Calu3 (cell line): ENCODE results near the gene EPB41L3. TPM values are rescaled to one million over a fixed set of nuclear protein-coding genes. Genes with fewer than 3 reads are reported as not detected.

ENCODE experiments used
- BruUV-seq: library from RNA; stranded (reverse); fragments of 400-500 nt; replicated peaks from 2 replicates; lab custom pipeline; 2021; lab: Mats Ljungman, UMichigan
- CTCF ChIA-PET: fragments of 300-600 bp; sonication (Branson Sonifier 250); formaldehyde crosslinking; loops from one replicate; lab custom pipeline; 2022; ENCODE audit warnings: antibody characterized with exemption; lab: Charles Lee
- DNase-seq: peaks from one replicate; pipeline ENCODE4 v3.0.0; 2022
- H3K27ac Mint-ChIP-seq: one replicate; pipeline ENCODE4 v1.8.0; 2022; ENCODE audit warnings: mixed read lengths; ENCODE audit not compliant: unreplicated experiment
- H3K27me3 Mint-ChIP-seq: one replicate; pipeline ENCODE4 v1.8.0; 2022; ENCODE audit warnings: mixed read lengths; ENCODE audit not compliant: unreplicated experiment
- H3K36me3 Mint-ChIP-seq: one replicate; pipeline ENCODE4 v1.8.0; 2022; ENCODE audit warnings: mild to moderate bottlenecking, moderate library complexity, mixed read lengths; ENCODE audit not compliant: insufficient read depth, unreplicated experiment
- H3K4me1 Mint-ChIP-seq: one replicate; pipeline ENCODE4 v1.8.0; 2022; ENCODE audit warnings: mild to moderate bottlenecking, low read depth, mixed read lengths; ENCODE audit not compliant: unreplicated experiment
- H3K4me3 Mint-ChIP-seq: one replicate; pipeline ENCODE4 v1.8.0; 2022; ENCODE audit warnings: mild to moderate bottlenecking, low read depth, moderate library complexity, mixed read lengths; ENCODE audit not compliant: unreplicated experiment
- H3K9me3 Mint-ChIP-seq: one replicate; pipeline ENCODE4 v1.8.0; 2022; ENCODE audit warnings: low read depth, mixed read lengths; ENCODE audit not compliant: unreplicated experiment
- intact Hi-C: fragments of 100-400 bp; cut with micrococcal nuclease; formaldehyde crosslinking; loops from one replicate; pipeline ENCODE4 v1.10.0; 2022; ENCODE audit not compliant: unreplicated experiment
- total RNA-seq: library from RNA; stranded (reverse); gene quantifications from 2 replicates; pipeline ENCODE4 v1.2.3, GENCODE V29; 2022
- TF ChIP-seq, protein P1 (sequence below): fragments of 200-600 bp; IDR thresholded peaks from one replicate; pipeline ENCODE4 v1.8.0; 2022; ENCODE audit warnings: antibody characterized with exemption; ENCODE audit not compliant: unreplicated experiment

Gene EPB41L3
- total RNA-seq, 1 experiment from 2014 or later = not detected

GRCh38 chr18:5447442-5447841, 96.4 kb downstream of the EPB41L3 start:
- intact Hi-C loops = no loop called here
- no peak overlapping the region for H3K27ac Mint-ChIP-seq
- CTCF ChIA-PET = no interaction called here

GRCh38 chr18:5444847-5445246, 99.0 kb downstream of the EPB41L3 start:
- no peaks in the 10 kb centered on the region for H3K4me1 Mint-ChIP-seq
- DNase-seq = no peak
- no peak overlapping the region for H3K27ac Mint-ChIP-seq
- BruUV-seq = no TSS peak
- no peaks in the 10 kb centered on the region for H3K9me3 Mint-ChIP-seq
- H3K4me3 Mint-ChIP-seq = no peak overlapping the region
- TF ChIP-seq, protein P1, sequence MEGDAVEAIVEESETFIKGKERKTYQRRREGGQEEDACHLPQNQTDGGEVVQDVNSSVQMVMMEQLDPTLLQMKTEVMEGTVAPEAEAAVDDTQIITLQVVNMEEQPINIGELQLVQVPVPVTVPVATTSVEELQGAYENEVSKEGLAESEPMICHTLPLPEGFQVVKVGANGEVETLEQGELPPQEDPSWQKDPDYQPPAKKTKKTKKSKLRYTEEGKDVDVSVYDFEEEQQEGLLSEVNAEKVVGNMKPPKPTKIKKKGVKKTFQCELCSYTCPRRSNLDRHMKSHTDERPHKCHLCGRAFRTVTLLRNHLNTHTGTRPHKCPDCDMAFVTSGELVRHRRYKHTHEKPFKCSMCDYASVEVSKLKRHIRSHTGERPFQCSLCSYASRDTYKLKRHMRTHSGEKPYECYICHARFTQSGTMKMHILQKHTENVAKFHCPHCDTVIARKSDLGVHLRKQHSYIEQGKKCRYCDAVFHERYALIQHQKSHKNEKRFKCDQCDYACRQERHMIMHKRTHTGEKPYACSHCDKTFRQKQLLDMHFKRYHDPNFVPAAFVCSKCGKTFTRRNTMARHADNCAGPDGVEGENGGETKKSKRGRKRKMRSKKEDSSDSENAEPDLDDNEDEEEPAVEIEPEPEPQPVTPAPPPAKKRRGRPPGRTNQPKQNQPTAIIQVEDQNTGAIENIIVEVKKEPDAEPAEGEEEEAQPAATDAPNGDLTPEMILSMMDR = no peak
- H3K27me3 Mint-ChIP-seq = no peaks in the 10 kb centered on the region
- CTCF ChIA-PET = no interaction called here
- intact Hi-C loops = no loop called here
- H3K36me3 Mint-ChIP-seq = no peaks in the 10 kb centered on the region

More at GRCh38 chr18:5447442-5447841, 96.4 kb downstream of the EPB41L3 start:
- Mint-ChIP-seq H3K27me3 (no peaks in the 10 kb centered on the region), H3K9me3 (peaks cover 2% of the 10 kb centered on the region), H3K36me3 (no peaks in the 10 kb centered on the region), H3K4me1 (no peaks in the 10 kb centered on the region), H3K4me3 (no peak overlapping the region)
- TF ChIP-seq, protein P1 = no peak
- BruUV-seq = no TSS peak
- no peak for DNase-seq

- BruUV-seq = no TSS peak
- TF ChIP-seq, protein P1 = no peak
Measured at GRCh38 chr18:5444269-5444668, 99.5 kb downstream of the EPB41L3 start.

DNA sequence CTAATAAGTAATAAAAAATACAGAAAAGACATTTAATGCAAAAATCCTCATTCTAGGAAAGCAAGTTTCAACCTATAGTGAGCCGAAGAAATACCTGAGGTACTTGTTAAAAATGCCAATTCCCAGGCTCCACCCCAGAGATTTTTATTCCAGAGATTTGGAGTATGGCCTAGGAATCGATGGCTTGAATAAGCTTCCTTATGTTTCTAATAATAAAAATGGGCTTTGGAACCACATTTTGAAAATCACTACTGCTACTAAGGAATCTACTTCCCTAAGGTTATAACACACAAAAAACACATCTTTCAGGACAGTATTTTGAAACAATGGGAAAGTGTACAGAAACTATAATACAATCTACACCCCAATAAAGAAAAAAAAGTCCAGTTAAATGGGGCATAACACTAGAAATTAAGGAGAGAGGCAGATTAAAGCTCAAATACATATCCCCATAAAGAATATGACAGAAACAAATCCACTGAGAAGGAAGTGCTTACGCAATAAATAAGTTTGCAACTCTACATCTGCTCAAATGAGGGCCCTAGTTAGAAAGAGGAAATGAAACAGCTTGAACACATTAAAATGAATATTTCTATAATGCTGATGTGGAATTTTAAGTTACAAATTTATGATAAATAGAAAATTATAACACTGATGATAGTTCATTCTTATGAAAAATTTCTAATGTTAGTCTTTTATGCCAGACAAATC, 103.7 kb downstream of the EPB41L3 start:
- no peak overlapping the region for H3K27ac Mint-ChIP-seq
- no TSS peak for BruUV-seq
- H3K27me3 Mint-ChIP-seq = no peaks in the 10 kb centered on the region
- no peaks in the 10 kb centered on the region for H3K4me1 Mint-ChIP-seq
- peaks cover 7% of the 10 kb centered on the region for H3K9me3 Mint-ChIP-seq
- TF ChIP-seq, protein P1 = no peak
- H3K36me3 Mint-ChIP-seq = no peaks in the 10 kb centered on the region
- H3K4me3 Mint-ChIP-seq = no peak overlapping the region
- intact Hi-C loops = no loop called here
- no peak for DNase-seq
- CTCF ChIA-PET = no interaction called here

More at GRCh38 chr18:5444269-5444668, 99.5 kb downstream of the EPB41L3 start:
- CTCF ChIA-PET = no interaction called here
- intact Hi-C loops = no loop called here
- Mint-ChIP-seq H3K9me3 (peaks cover under 1% of the 10 kb centered on the region), H3K4me1 (no peaks in the 10 kb centered on the region), H3K27ac (no peak overlapping the region), H3K27me3 (no peaks in the 10 kb centered on the region), H3K4me3 (no peak overlapping the region), H3K36me3 (no peaks in the 10 kb centered on the region)
- DNase-seq = no peak
